Inflammatory macrophage (primary cell): ENCODE measurements around the gene SPATA19.

ENCODE experiments used
- DNase-seq, 2 donors: peaks; one replicate each; pipeline ENCODE4 v3.0.0-alpha.2; 2020 to 2022

Gene SPATA19

GRCh38 chr11:133835593-133836548 is 9.4 kb downstream of the SPATA19 start:
- DNase-seq, result no peak

GRCh38 chr11:133834682-133835592 is 10.4 kb downstream of the SPATA19 start:
- DNase-seq, result peak; percentile 13 to 47

GRCh38 chr11:133833898-133834681 is 11.2 kb downstream of the SPATA19 start:
- no peak for DNase-seq

- no peak for DNase-seq
Measured at GRCh38 chr11:133832991-133833897, 12.1 kb downstream of the SPATA19 start.

- no peak for DNase-seq
Measured at GRCh38 chr11:133832096-133832990, 13.0 kb downstream of the SPATA19 start.

GRCh38 chr11:133830931-133831907 is 14.1 kb downstream of the SPATA19 start:
- no peak for DNase-seq

GRCh38 chr11:133829566-133829965 is 15.7 kb downstream of the SPATA19 start:
- no peak for DNase-seq

- no peak for DNase-seq
Measured at GRCh38 chr11:133828871-133829270, 16.4 kb downstream of the SPATA19 start.

- no peak for DNase-seq
Measured at GRCh38 chr11:133827556-133827955, 17.8 kb downstream of the SPATA19 start.

GRCh38 chr11:133826866-133827265 is 18.4 kb downstream of the SPATA19 start:
- no peak for DNase-seq

- DNase-seq, result no peak
Measured at GRCh38 chr11:133825666-133826065, 19.6 kb downstream of the SPATA19 start.

- DNase-seq, result no peak
Measured at GRCh38 chr11:133825156-133825555, 20.2 kb downstream of the SPATA19 start.

- no peak for DNase-seq
Measured at GRCh38 chr11:133824593-133824992, 20.7 kb downstream of the SPATA19 start.

GRCh38 chr11:133823614-133824013 is 21.7 kb downstream of the SPATA19 start:
- DNase-seq, result no peak

- DNase-seq, result no peak
Measured at GRCh38 chr11:133823211-133823610, 22.1 kb downstream of the SPATA19 start.

- peak; percentile 28 to 43 for DNase-seq
Measured at GRCh38 chr11:133821776-133822175, 23.5 kb downstream of the SPATA19 start.

- DNase-seq, result no peak
Measured at GRCh38 chr11:133819746-133820315, 25.5 kb downstream of the SPATA19 start.

- no peak for DNase-seq
Measured at GRCh38 chr11:133819114-133819513, 26.2 kb downstream of the SPATA19 start.

- no peak for DNase-seq
Measured at GRCh38 chr11:133818302-133818701, 27.0 kb downstream of the SPATA19 start.
